ENCODE measurements around the gene DRG2. TPM values are rescaled to one million over a fixed set of nuclear protein-coding genes. Genes with fewer than 3 reads are reported as not detected.

The DRG2 gene
- total RNA-seq, 2 donors from 2014 or later, result 18.2 to 27.7 TPM

DNA sequence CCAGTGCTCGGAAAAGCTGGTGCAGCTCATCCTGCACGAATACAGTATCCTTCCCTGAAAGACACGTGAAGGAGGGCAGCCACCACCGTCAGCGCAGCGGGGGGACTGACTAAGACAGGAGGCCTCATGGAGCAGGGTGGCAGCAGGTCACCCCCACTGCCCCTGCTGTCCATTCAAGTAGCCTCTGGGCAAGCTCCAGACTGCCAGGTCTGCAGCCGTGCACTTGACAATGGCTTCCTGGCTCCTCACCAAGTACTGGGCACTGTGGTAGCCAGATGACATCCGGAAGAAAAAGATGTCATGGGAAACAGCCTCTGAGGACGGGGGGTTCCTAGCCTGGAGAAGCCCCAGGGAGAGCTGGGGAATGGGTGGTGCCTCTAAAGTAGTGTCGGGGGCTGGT lies 12.9 kb downstream of the DRG2 start:
- peaks cover 52% of the 10 kb centered on the region for H3K36me3 ChIP-seq
- no peak overlapping the region for H3K27ac ChIP-seq
- no peaks in the 10 kb centered on the region for H3K4me1 ChIP-seq
- H3K9me3 ChIP-seq, result no peaks in the 10 kb centered on the region
- TF ChIP-seq, protein P1, sequence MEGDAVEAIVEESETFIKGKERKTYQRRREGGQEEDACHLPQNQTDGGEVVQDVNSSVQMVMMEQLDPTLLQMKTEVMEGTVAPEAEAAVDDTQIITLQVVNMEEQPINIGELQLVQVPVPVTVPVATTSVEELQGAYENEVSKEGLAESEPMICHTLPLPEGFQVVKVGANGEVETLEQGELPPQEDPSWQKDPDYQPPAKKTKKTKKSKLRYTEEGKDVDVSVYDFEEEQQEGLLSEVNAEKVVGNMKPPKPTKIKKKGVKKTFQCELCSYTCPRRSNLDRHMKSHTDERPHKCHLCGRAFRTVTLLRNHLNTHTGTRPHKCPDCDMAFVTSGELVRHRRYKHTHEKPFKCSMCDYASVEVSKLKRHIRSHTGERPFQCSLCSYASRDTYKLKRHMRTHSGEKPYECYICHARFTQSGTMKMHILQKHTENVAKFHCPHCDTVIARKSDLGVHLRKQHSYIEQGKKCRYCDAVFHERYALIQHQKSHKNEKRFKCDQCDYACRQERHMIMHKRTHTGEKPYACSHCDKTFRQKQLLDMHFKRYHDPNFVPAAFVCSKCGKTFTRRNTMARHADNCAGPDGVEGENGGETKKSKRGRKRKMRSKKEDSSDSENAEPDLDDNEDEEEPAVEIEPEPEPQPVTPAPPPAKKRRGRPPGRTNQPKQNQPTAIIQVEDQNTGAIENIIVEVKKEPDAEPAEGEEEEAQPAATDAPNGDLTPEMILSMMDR (IDR thresholded peaks at IDR 0.05), result no peak
- no peaks in the 10 kb centered on the region for H3K27me3 ChIP-seq
- no peak overlapping the region for H3K4me3 ChIP-seq
- no peak for DNase-seq (ENCODE audit: low spot score)

- no peak overlapping the region for H3K4me3 ChIP-seq
- H3K27ac ChIP-seq, result no peak overlapping the region
- DNase-seq (ENCODE audit: low spot score), result no peak
- peaks cover 41% of the 10 kb centered on the region for H3K36me3 ChIP-seq
- H3K27me3 ChIP-seq, result no peaks in the 10 kb centered on the region
- no peaks in the 10 kb centered on the region for H3K9me3 ChIP-seq
- H3K4me1 ChIP-seq, result no peaks in the 10 kb centered on the region
- TF ChIP-seq, protein P1 (IDR thresholded peaks at IDR 0.05), result no peak
These were observed 14.1 kb downstream of the DRG2 start for GRCh38 chr17:18101828-18102227.

GRCh38 chr17:18102640-18103039 lies 14.9 kb downstream of the DRG2 start:
- H3K27ac ChIP-seq, result no peak overlapping the region
- TF ChIP-seq, protein P1 (IDR thresholded peaks at IDR 0.05), result no peak
- no peak overlapping the region for H3K4me3 ChIP-seq
- H3K9me3 ChIP-seq, result no peaks in the 10 kb centered on the region
- H3K4me1 ChIP-seq, result no peaks in the 10 kb centered on the region
- no peak for DNase-seq (ENCODE audit: low spot score)
- H3K36me3 ChIP-seq, result peaks cover 38% of the 10 kb centered on the region
- no peaks in the 10 kb centered on the region for H3K27me3 ChIP-seq

- TF ChIP-seq, protein P1 (IDR thresholded peaks at IDR 0.05), result no peak
- no peaks in the 10 kb centered on the region for H3K27me3 ChIP-seq
- H3K9me3 ChIP-seq, result no peaks in the 10 kb centered on the region
- no peak overlapping the region for H3K4me3 ChIP-seq
- H3K4me1 ChIP-seq, result no peaks in the 10 kb centered on the region
- DNase-seq (ENCODE audit: low spot score), result no peak
- H3K27ac ChIP-seq, result no peak overlapping the region
- peaks cover 17% of the 10 kb centered on the region for H3K36me3 ChIP-seq
These were observed 17.3 kb downstream of the DRG2 start for GRCh38 chr17:18105027-18105426.

DNA sequence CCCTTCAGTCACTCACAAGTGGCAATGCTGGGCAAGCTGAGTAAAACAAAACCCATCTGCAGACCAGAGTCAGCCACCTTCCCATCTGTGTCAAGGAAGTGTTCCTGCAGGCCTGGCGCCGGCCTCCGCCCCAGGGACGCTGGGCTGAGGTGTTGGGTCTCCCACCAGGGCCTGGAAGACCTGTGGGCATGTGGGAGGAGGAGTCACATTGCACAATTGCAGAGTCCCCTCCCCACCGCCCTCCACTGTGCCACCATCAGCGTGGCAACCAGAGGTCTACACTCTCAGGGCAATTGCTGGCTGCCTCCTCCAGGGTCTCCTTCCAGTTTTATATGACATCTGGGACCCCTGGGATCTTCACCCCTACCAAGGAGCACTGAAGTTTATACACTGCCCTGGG lies 17.8 kb downstream of the DRG2 start:
- Histone ChIP-seq H3K4me3 (no peak overlapping the region), H3K9me3 (no peaks in the 10 kb centered on the region), H3K4me1 (no peaks in the 10 kb centered on the region), H3K36me3 (peaks cover 11% of the 10 kb centered on the region), H3K27me3 (no peaks in the 10 kb centered on the region), H3K27ac (no peak overlapping the region)
- no peak for DNase-seq (ENCODE audit: low spot score)
- TF ChIP-seq, protein P1 (IDR thresholded peaks at IDR 0.05), result no peak

DNA sequence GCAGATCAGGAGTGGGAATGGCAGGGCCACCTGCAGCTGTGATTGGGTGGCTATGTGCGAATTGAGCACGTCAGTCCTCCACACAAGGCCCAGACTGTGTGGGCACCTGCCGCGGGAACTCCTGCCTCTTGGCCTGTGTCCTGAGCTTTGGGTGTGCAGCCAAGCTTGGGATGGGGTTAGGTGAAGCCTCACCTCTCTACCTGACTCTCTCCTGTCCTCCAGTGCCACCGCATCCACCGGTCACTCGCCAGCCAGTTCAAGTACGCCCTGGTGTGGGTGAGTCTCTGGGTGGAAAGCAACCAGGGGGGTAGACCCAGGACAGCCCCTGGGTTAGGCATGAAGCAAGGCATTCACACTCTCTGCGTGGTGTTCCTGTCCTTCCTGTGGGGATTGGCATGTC lies 18.5 kb downstream of the DRG2 start:
- no peak overlapping the region for H3K27ac ChIP-seq
- no peak for DNase-seq (ENCODE audit: low spot score)
- no peaks in the 10 kb centered on the region for H3K27me3 ChIP-seq
- H3K9me3 ChIP-seq, result no peaks in the 10 kb centered on the region
- TF ChIP-seq, protein P1 (IDR thresholded peaks at IDR 0.05), result no peak
- H3K4me3 ChIP-seq, result no peak overlapping the region
- no peaks in the 10 kb centered on the region for H3K4me1 ChIP-seq
- H3K36me3 ChIP-seq, result peaks cover 11% of the 10 kb centered on the region
